IMR-90 (cell line): ENCODE results near the gene DNASE1L1. TPM values are rescaled to one million over a fixed set of nuclear protein-coding genes. Genes with fewer than 3 reads are reported as not detected.

ENCODE experiments used
- CHD1 ChIP-seq: IDR thresholded peaks from 2 replicates; pipeline ENCODE4 v1.6.1; 2012; ENCODE audit warnings: low read depth, low read length, improper control_type of control experiment
- MXI1 ChIP-seq: IDR thresholded peaks from 2 replicates; pipeline ENCODE4 v1.6.1; 2012; ENCODE audit warnings: low read depth, mild to moderate bottlenecking, low read length, moderate library complexity, borderline replicate concordance
- RFX5 ChIP-seq: IDR thresholded peaks from 2 replicates; pipeline ENCODE4 v1.8.0; 2012; ENCODE audit warnings: low read depth, mild to moderate bottlenecking, low read length, moderate library complexity
- polyA plus RNA-seq, 3 experiments: library from polyadenylated mRNA; depleted of rRNA; stranded (reverse); fragments of >200 nt; gene quantifications; 2 replicates each; pipeline ENCODE4 v1.2.3, GENCODE V29; 2012; ENCODE audit warnings: low replicate concordance in 1 of 3
- total RNA-seq: library from RNA; depleted of rRNA; stranded (reverse); fragments of >200 nt; gene quantifications from 2 replicates; pipeline ENCODE4 v1.2.3, GENCODE V29; 2012

Gene DNASE1L1
- total and polyA plus RNA-seq, 2 of the 4 experiments (the other 2 are of a cell fraction), result 51.4 to 55.5 TPM

GRCh38 chrX:154437971-154438893 lies 29.2 kb upstream of the DNASE1L1 start (continued):
- TF ChIP-seq CHD1, result no peak
- TF ChIP-seq MXI1, result no peak
- TF ChIP-seq RFX5, result no peak
